KMS-11 (cell line): ENCODE results near the gene NEDD1.
A peak's percentile ranks its signal among the peaks of the same experiment; 100 is the strongest.

Source experiments
- H2AFZ ChIP-seq: fragments of 200-600 bp; sonication (generic); 2 replicates; pipeline ENCODE4 v1.6.1; 2016; ENCODE audit warnings: antibody characterized with exemption, mixed run types, low read depth
- H3K27ac ChIP-seq: fragments of 200-600 bp; sonication (generic); 2 replicates; pipeline ENCODE4 v1.6.1; 2016; ENCODE audit warnings: mild to moderate bottlenecking, mixed run types
- H3K27me3 ChIP-seq: fragments of 200-600 bp; sonication (generic); 2 replicates; pipeline ENCODE4 v1.6.1; 2017; ENCODE audit warnings: mild to moderate bottlenecking, low read depth, mixed run types, moderate library complexity; ENCODE audit not compliant: insufficient read depth
- H3K36me3 ChIP-seq: fragments of 200-600 bp; sonication (generic); 2 replicates; pipeline ENCODE4 v1.6.1; 2017; ENCODE audit warnings: mild to moderate bottlenecking, mixed run types; ENCODE audit not compliant: insufficient read depth
- H3K4me1 ChIP-seq: fragments of 200-600 bp; sonication (generic); 2 replicates; pipeline ENCODE4 v1.6.1; 2016; ENCODE audit warnings: mild to moderate bottlenecking, low read depth, mixed run types; ENCODE audit not compliant: poor library complexity, severe bottlenecking
- H3K4me2 ChIP-seq: fragments of 200-600 bp; sonication (generic); 2 replicates; pipeline ENCODE4 v1.7.0; 2016; ENCODE audit warnings: mild to moderate bottlenecking, mixed run types
- H3K4me3 ChIP-seq: fragments of 200-600 bp; sonication (generic); IDR thresholded peaks from 2 replicates; pipeline ENCODE4 v1.6.1; 2017; ENCODE audit warnings: low read depth, low read length, mixed read lengths; ENCODE audit not compliant: insufficient read depth
- H3K79me2 ChIP-seq: fragments of 200-600 bp; sonication (generic); 2 replicates; pipeline ENCODE4 v1.6.1; 2016; ENCODE audit warnings: low read depth, mixed run types; ENCODE audit not compliant: insufficient read depth
- H3K9ac ChIP-seq: fragments of 200-600 bp; sonication (generic); 2 replicates; pipeline ENCODE4 v1.6.1; 2016; ENCODE audit warnings: mild to moderate bottlenecking, mixed run types
- H4K20me1 ChIP-seq: fragments of 200-600 bp; sonication (generic); 2 replicates; pipeline ENCODE4 v1.6.1; 2016; ENCODE audit warnings: mild to moderate bottlenecking, mixed run types; ENCODE audit not compliant: insufficient read depth
- CTCF ChIP-seq: fragments of 200-600 bp; sonication (generic); conservative IDR thresholded peaks from 2 replicates; pipeline ENCODE4 v1.6.1; 2017; ENCODE audit warnings: low read depth, mild to moderate bottlenecking, antibody characterized with exemption, low read length, moderate library complexity, mixed read lengths

Gene NEDD1

GRCh38 chr12:96906849-96907670 is at the start of gene NEDD1:
Gene NEDD1 (plus strand): TSS chr12:96907257. CDS start chr12:96909760, 2,503 bp downstream.
- no peak for TF ChIP-seq CTCF
- H3K27me3 ChIP-seq = no peaks in the 10 kb centered on the region
- peak within 1 kb of the TSS; percentile 93 for H3K9ac ChIP-seq
- H4K20me1 ChIP-seq = no peaks in the 10 kb centered on the region
- H3K79me2 ChIP-seq = peaks cover 16% of the 10 kb centered on the region
- no peak within 1 kb of the TSS for H3K4me3 ChIP-seq
- H3K4me1 ChIP-seq = peaks cover 23% of the 10 kb centered on the region
- H3K27ac ChIP-seq = peak within 1 kb of the TSS; percentile 87
- H3K4me2 ChIP-seq = peak within 1 kb of the TSS; percentile 76
- H2AFZ ChIP-seq = peak within 1 kb of the TSS; percentile 99
- no peaks in the 10 kb centered on the region for H3K36me3 ChIP-seq

GRCh38 chr12:96858162-96858561 is 48.9 kb upstream of the NEDD1 start:
- Histone ChIP-seq H2AFZ (no peak overlapping the region), H4K20me1 (no peaks in the 10 kb centered on the region), H3K36me3 (no peaks in the 10 kb centered on the region), H3K4me3 (no peak overlapping the region), H3K4me1 (no peaks in the 10 kb centered on the region), H3K9ac (no peak overlapping the region), H3K4me2 (no peak overlapping the region), H3K27ac (no peak overlapping the region), H3K27me3 (no peaks in the 10 kb centered on the region), H3K79me2 (no peaks in the 10 kb centered on the region)
- no peak for TF ChIP-seq CTCF

GRCh38 chr12:96861656-96862055 is 45.4 kb upstream of the NEDD1 start:
- Histone ChIP-seq H3K4me2 (no peak overlapping the region), H3K4me3 (no peak overlapping the region), H3K9ac (no peak overlapping the region), H3K79me2 (no peaks in the 10 kb centered on the region), H3K27me3 (no peaks in the 10 kb centered on the region), H3K36me3 (no peaks in the 10 kb centered on the region), H2AFZ (no peak overlapping the region), H4K20me1 (no peaks in the 10 kb centered on the region), H3K27ac (no peak overlapping the region), H3K4me1 (no peaks in the 10 kb centered on the region)
- TF ChIP-seq CTCF = no peak

GRCh38 chr12:96862326-96862725 is 44.7 kb upstream of the NEDD1 start:
- Histone ChIP-seq H3K79me2 (no peaks in the 10 kb centered on the region), H3K36me3 (no peaks in the 10 kb centered on the region), H3K4me2 (no peak overlapping the region), H2AFZ (no peak overlapping the region), H3K9ac (no peak overlapping the region), H3K4me1 (no peaks in the 10 kb centered on the region), H3K27me3 (no peaks in the 10 kb centered on the region), H4K20me1 (no peaks in the 10 kb centered on the region), H3K27ac (no peak overlapping the region), H3K4me3 (no peak overlapping the region)
- TF ChIP-seq CTCF = no peak
